PC-9 (cell line): ENCODE measurements around the gene ZCCHC14. TPM values are rescaled to one million over a fixed set of nuclear protein-coding genes. Genes with fewer than 3 reads are reported as not detected.

Experiments used
- BruUV-seq: library from RNA; stranded (reverse); fragments of 400-500 nt; replicated peaks from 2 replicates; lab custom pipeline; 2021; lab: Mats Ljungman, UMichigan
- CTCF ChIA-PET: fragments of 300-600 bp; sonication (Branson Sonifier 250); formaldehyde crosslinking; loops from one replicate; lab custom pipeline; 2022; ENCODE audit warnings: antibody characterized with exemption; lab: Charles Lee
- POLR2A ChIA-PET: fragments of 300-600 bp; sonication (Branson Sonifier 250); formaldehyde crosslinking; loops from one replicate; lab custom pipeline; 2022; ENCODE audit warnings: antibody characterized with exemption; ENCODE audit not compliant: unreplicated experiment; lab: Charles Lee
- DNase-seq, 2 experiments: peaks; one replicate each; pipeline versions ENCODE4 v3.0.0 to v3.0.0-alpha.2; 2015 to 2022; ENCODE audit warnings: mixed read lengths in 1 of 2
- H2AFZ ChIP-seq: fragments of 200-600 bp; sonication (generic); 2 replicates; pipeline ENCODE4 v1.8.1; 2017; ENCODE audit warnings: antibody characterized with exemption
- H3F3A ChIP-seq: fragments of 200-600 bp; sonication (generic); 2 replicates; pipeline ENCODE4 v1.8.1; 2017; ENCODE audit warnings: antibody characterized with exemption, mild to moderate bottlenecking, low read depth; ENCODE audit not compliant: insufficient read depth
- H3K27ac ChIP-seq: fragments of 200-600 bp; sonication (generic); 2 replicates; pipeline ENCODE4 v1.6.1; 2016; ENCODE audit warnings: mixed run types
- H3K27me3 ChIP-seq: fragments of 200-600 bp; sonication (generic); 2 replicates; pipeline ENCODE4 v1.6.1; 2016; ENCODE audit warnings: low read depth, mixed run types; ENCODE audit not compliant: insufficient read depth
- H3K36me3 ChIP-seq: fragments of 200-600 bp; sonication (generic); 2 replicates; pipeline ENCODE4 v1.6.1; 2016; ENCODE audit warnings: low read depth, mixed run types
- H3K4me1 ChIP-seq: fragments of 200-600 bp; sonication (generic); replicated peaks from 2 replicates; pipeline ENCODE4 v1.6.1; 2016; ENCODE audit warnings: mixed run types; ENCODE audit not compliant: insufficient read depth
- H3K4me2 ChIP-seq: fragments of 200-600 bp; sonication (generic); 2 replicates; pipeline ENCODE4 v1.6.1; 2017; ENCODE audit warnings: mixed run types
- H3K4me3 ChIP-seq: fragments of 200-600 bp; sonication (generic); 2 replicates; pipeline ENCODE4 v1.6.1; 2016; ENCODE audit warnings: mixed run types
- H3K79me2 ChIP-seq: fragments of 200-600 bp; sonication (generic); 2 replicates; pipeline ENCODE4 v1.6.1; 2017; ENCODE audit warnings: low read depth, mixed run types
- H3K9me2 ChIP-seq: fragments of 200-600 bp; sonication (generic); 2 replicates; pipeline ENCODE4 v1.8.1; 2017; ENCODE audit warnings: mild to moderate bottlenecking; ENCODE audit not compliant: insufficient read depth
- H3K9me3 ChIP-seq: fragments of 200-600 bp; sonication (generic); 2 replicates; pipeline ENCODE4 v1.8.1; 2016; ENCODE audit warnings: low read depth; ENCODE audit not compliant: insufficient read depth
- H4K20me1 ChIP-seq: fragments of 200-600 bp; sonication (generic); 2 replicates; pipeline ENCODE4 v1.8.1; 2017; ENCODE audit not compliant: insufficient read depth
- CTCF ChIP-seq: fragments of 200-600 bp; sonication (generic); conservative IDR thresholded peaks from 2 replicates; pipeline ENCODE4 v1.6.1; 2017; ENCODE audit warnings: mixed run types, antibody characterized with exemption, mild to moderate bottlenecking, moderate library complexity
- EZH2 ChIP-seq: fragments of 200-600 bp; sonication (generic); IDR thresholded peaks from 2 replicates; pipeline ENCODE4 v1.8.0; 2017; ENCODE audit warnings: antibody characterized with exemption, low read depth
- intact Hi-C: fragments of 100-400 bp; cut with micrococcal nuclease; formaldehyde crosslinking; loops from one replicate; pipeline ENCODE4 v1.10.0; 2022; ENCODE audit not compliant: unreplicated experiment
- total RNA-seq: library from RNA; stranded (reverse); gene quantifications from 2 replicates; pipeline ENCODE4 v1.2.3, GENCODE V29; 2021

Gene ZCCHC14
- total RNA-seq, 1 experiment from 2014 or later = 17.9 TPM

- no peak for DNase-seq
- Histone ChIP-seq H3K4me3 (no peak overlapping the region), H3K27ac (no peak overlapping the region), H3K4me2 (no peak overlapping the region), H4K20me1 (no peaks in the 10 kb centered on the region), H2AFZ (no peak overlapping the region), H3K9me2 (no peaks in the 10 kb centered on the region), H3K4me1 (peaks cover 15% of the 10 kb centered on the region), H3K79me2 (no peaks in the 10 kb centered on the region), H3K27me3 (peaks cover 22% of the 10 kb centered on the region; the same call in 1 of the 2 replicates), H3K9me3 (no peaks in the 10 kb centered on the region), H3K36me3 (no peaks in the 10 kb centered on the region), H3F3A (peaks cover 16% of the 10 kb centered on the region; the same call in 1 of the 2 replicates)
- CTCF ChIA-PET = no interaction called here
- TF ChIP-seq CTCF (no peak), EZH2 (no peak)
- POLR2A ChIA-PET = no interaction called here
- no TSS peak for BruUV-seq
- intact Hi-C loops = no loop called here
Observed at GRCh38 chr16:87502308-87502969, 9.6 kb upstream of the ZCCHC14 start.

- Histone ChIP-seq H3K27ac (no peak overlapping the region), H2AFZ (no peak overlapping the region), H3K79me2 (no peaks in the 10 kb centered on the region), H3K36me3 (no peaks in the 10 kb centered on the region), H3K4me1 (peaks cover 15% of the 10 kb centered on the region), H3K27me3 (peaks cover 13% of the 10 kb centered on the region; the same call in 1 of the 2 replicates), H3K9me3 (no peaks in the 10 kb centered on the region), H3K4me2 (no peak overlapping the region), H3K9me2 (no peaks in the 10 kb centered on the region), H3F3A (peaks cover 16% of the 10 kb centered on the region; the same call in 1 of the 2 replicates), H3K4me3 (no peak overlapping the region), H4K20me1 (no peaks in the 10 kb centered on the region)
- POLR2A ChIA-PET = no interaction called here
- TF ChIP-seq CTCF (no peak), EZH2 (no peak)
- intact Hi-C loops = no loop called here
- BruUV-seq = no TSS peak
- CTCF ChIA-PET = no interaction called here
- DNase-seq = no peak
Observed at GRCh38 chr16:87501117-87501516, 8.3 kb upstream of the ZCCHC14 start.

DNA sequence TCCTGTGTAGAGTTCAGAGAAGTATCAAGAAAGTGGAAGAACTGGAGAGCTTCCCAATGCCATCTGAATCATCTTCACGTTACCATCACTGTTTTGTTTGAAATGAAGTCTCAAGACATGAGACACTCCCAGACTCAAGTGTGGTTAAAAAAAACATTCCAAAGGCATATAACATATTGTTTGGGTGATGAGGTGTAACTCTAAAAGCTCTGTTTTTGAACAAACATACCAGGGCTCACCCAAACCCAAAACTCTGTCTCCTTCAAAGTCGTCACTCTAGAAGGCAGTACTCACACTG lies 6.3 kb upstream of the ZCCHC14 start:
- Histone ChIP-seq H3K4me1 (peaks cover 15% of the 10 kb centered on the region), H3K79me2 (no peaks in the 10 kb centered on the region), H3K4me2 (0 out of 2 replicates have a peak overlapping the region, but pooled peaks have one; percentile 20), H3K36me3 (no peaks in the 10 kb centered on the region), H3K27ac (no peak overlapping the region), H4K20me1 (no peaks in the 10 kb centered on the region), H3K9me2 (no peaks in the 10 kb centered on the region), H3F3A (peaks cover 16% of the 10 kb centered on the region; the same call in 1 of the 2 replicates), H3K4me3 (no peak overlapping the region), H3K27me3 (no peaks in the 10 kb centered on the region), H2AFZ (no peak overlapping the region), H3K9me3 (no peaks in the 10 kb centered on the region)
- CTCF ChIA-PET = no interaction called here
- BruUV-seq = no TSS peak
- no peak for TF ChIP-seq CTCF
- TF ChIP-seq EZH2 = no peak
- intact Hi-C loops = no loop called here
- DNase-seq = peak in 1 of 2 experiments; percentile 50
- POLR2A ChIA-PET = interaction anchor here (0.5 to 0.6 kb wide), 2 partner anchors 18 to 253 kb away, joined by 3 read pairs; no protein-coding TSS in a partner anchor
